HG02798 (cell line): ENCODE results near the gene MYO5C.
"Not testable (repeated sequence)": the region's sequence is repeated elsewhere in the genome, so short reads cannot be mapped to it uniquely, and the experiment has no call there.

Experiments used
- ATAC-seq: cut with Tn5 transposase; IDR thresholded peaks from one replicate; pipeline ENCODE4 v1.9.1; 2021; ENCODE audit warnings: mild to moderate bottlenecking; ENCODE audit not compliant: unreplicated experiment, poor library complexity

Gene MYO5C

GRCh38 chr15:52180851-52181450 lies 114.7 kb downstream of the MYO5C start:
- ATAC-seq: no peak

- ATAC-seq: peak; percentile 23
Measured at GRCh38 chr15:52180196-52180835, 115.3 kb downstream of the MYO5C start.

GRCh38 chr15:52179278-52180195 lies 116.1 kb downstream of the MYO5C start:
- peak; percentile 89 for ATAC-seq

GRCh38 chr15:52178765-52179164 lies 116.8 kb downstream of the MYO5C start:
- ATAC-seq: no peak

- no peak for ATAC-seq
Measured at GRCh38 chr15:52172869-52173268, 122.7 kb downstream of the MYO5C start.

- no peak for ATAC-seq
Measured at GRCh38 chr15:52171807-52172206, 123.8 kb downstream of the MYO5C start.

- ATAC-seq: no peak
Measured at GRCh38 chr15:52171386-52171785, 124.2 kb downstream of the MYO5C start.

- ATAC-seq: not testable (repeated sequence)
Measured at GRCh38 chr15:52170199-52170598, 125.4 kb downstream of the MYO5C start.

- ATAC-seq: not testable (repeated sequence)
Measured at GRCh38 chr15:52165494-52166131, 130.0 kb downstream of the MYO5C start.

- ATAC-seq: no peak
Measured at GRCh38 chr15:52164631-52165265, 130.9 kb downstream of the MYO5C start.

- ATAC-seq: no peak
Measured at GRCh38 chr15:52163321-52164190, 132.0 kb downstream of the MYO5C start.

GRCh38 chr15:52162876-52163275 lies 132.7 kb downstream of the MYO5C start:
- ATAC-seq: no peak

- ATAC-seq: no peak
Measured at GRCh38 chr15:52162260-52162659, 133.3 kb downstream of the MYO5C start.

GRCh38 chr15:52161406-52161966 lies 134.1 kb downstream of the MYO5C start:
- no peak for ATAC-seq

- no peak for ATAC-seq
Measured at GRCh38 chr15:52159645-52160044, 136.0 kb downstream of the MYO5C start.

GRCh38 chr15:52158084-52158765 lies 137.4 kb downstream of the MYO5C start:
- no peak for ATAC-seq

GRCh38 chr15:52155878-52156277 lies 139.7 kb downstream of the MYO5C start:
- no peak for ATAC-seq
